Measurements from ENCODE around the gene ARHGDIA. TPM values are rescaled to one million over a fixed set of nuclear protein-coding genes. Genes with fewer than 3 reads are reported as not detected.
A peak's percentile ranks its signal among the peaks of the same experiment; 100 is the strongest.

Gene ARHGDIA
- total and polyA plus RNA-seq, 5 donors: 101 to 217 (median 132) TPM

DNA sequence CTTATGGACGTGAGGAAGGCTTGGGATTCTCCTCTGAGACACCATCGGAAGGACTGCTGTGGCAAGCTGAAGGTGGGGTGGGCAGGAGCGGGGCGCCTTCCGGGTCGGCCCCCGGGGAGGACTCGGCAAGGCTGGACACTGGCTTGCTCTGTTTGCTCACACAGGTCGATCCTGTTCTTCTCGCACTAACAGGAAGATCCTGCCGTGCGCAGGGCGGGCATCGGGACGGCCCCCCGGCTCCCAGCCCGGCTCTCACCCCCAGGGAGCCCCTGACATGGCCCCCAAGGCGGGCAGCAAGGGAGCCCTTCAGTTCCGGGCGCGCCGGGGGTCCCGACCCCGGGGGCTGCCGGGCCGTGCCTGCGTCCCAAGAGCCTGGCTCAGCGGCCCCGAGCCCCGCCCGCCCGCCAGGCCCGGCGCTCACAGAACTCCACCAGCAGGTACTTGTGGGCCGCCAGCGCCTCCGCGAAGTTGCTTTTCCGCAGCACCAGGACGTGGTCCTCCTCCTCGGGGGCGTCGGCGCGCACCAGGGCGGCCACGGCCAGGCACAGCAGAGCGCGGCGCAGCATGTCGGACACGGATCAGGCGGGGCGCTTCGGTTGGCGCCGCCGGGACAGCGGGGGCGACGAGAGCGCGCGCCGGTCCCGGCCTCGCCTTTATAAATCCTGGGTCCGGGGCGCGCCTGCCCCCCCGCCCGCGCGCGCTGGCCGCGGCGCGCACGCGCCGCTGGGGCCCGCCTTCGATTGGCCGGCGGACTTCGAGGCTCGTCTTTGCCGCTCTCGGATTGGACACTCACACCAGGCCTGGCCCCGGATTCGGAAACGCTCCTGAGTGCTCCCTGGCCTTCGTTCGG lies 11.0 kb downstream of the ARHGDIA start, which contains the start of gene P4HB:
P4HB (minus strand) TSS at position 630 of the 850 bp plus-strand sequence; CDS start at position 566, 64 bp downstream.
- H3K4me3 ChIP-seq (ENCODE audit: low read length): peak within 1 kb of the TSS; percentile 92
- H3K4me1 ChIP-seq (ENCODE audit: control insufficient read depth, insufficient read depth, low read length): peaks cover 6% of the 10 kb centered on the region
- no peaks in the 10 kb centered on the region for H3K27me3 ChIP-seq (ENCODE audit: control insufficient read depth, insufficient read depth)
- peak within 1 kb of the TSS; percentile 90 for H3K27ac ChIP-seq (ENCODE audit: low read length)
- DNase-seq: peak in 2 of 3 donors; percentile 35 to 99
- intact Hi-C loops (cut with DNase I): no loop called here
- no peaks in the 10 kb centered on the region for H3K9me3 ChIP-seq (ENCODE audit: control insufficient read depth, low read length)
- peak in 1 of 2 donors; percentile 0 for ATAC-seq
- WGBS: under 1% methylated on average over 95 of the region's 95 CpGs

DNA sequence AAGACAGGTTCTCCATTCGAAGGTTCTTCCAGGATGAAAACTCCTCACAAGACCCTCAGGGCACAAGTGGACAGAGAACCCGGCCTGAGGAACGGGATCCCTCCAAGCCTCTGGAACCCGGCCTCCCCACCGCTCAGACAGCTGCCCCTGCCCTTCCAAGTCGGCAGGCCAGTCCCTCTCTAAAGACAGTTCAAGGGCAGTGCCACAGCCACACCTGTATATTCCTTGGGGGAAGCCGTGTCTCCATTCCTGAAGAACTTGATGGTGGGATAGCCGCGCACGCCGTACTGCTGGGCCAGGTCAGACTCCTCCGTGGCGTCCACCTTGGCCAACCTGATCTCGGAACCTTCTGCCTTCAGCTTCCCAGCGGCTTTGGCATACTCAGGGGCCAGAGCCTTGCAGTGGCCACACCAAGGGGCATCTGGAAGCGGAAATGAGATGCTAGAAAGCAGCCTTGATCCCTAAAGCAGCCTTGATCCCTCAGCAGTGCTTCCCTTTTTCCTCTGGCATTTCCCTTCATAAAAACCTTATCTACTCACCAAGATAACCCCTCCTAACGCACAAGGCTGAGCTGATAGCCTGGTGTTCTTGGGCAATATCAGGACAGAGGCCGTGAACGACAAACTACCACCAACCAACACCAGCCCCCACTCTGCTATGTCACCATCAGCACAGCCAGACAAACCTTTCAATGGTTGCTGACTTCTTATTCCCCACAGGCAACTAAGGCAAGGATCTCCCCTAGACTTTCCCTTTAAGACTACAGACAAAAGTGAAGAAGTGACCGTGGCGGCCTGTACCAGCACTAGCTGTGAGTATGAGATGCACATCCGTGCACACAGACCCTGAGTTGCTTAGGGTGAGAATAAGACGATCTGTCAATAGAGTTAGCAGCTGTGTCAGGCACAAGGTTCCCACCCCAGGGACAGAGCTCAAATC lies 11.9 kb downstream of the ARHGDIA start:
- peaks cover 6% of the 10 kb centered on the region for H3K4me1 ChIP-seq (ENCODE audit: control insufficient read depth, insufficient read depth, low read length)

DNA sequence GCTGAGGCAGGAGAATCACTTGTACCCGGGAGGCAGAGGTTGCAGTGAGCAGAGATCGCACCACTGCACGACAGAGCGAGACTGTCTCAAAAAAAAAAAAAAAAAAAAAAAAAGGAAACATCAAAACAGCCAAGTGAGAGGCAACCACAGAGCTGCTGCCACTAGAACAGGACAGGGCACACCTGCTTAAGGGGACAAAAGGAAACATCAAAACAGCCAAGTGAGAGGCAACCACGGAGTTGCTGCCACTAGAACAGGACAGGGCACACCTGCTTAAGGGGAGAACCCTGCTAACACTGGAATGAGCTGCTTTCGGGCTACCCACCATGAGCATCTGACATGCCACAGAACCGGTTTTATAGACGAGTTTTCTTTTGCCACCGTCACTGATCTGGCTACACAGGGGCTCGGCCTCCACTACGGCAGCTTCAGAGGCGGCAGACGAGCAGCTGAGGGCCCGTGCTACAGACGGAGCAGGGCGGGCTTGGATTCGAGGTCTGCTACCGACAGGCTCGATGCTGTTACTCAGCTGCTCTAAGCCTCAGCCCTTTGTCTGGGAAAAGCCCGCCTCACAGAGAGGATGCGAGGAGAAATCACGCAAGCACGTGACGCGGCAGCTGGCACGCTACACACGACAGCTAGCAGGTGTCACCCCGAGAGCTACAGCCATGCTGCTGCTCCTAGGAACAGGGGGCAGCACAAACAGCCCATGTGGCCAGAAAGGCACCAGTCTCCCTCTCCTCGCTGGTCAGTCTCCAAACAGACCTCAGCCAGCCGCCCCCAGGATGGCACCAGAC lies 12.8 kb downstream of the ARHGDIA start:
- DNase-seq: peak in 1 of 3 donors; percentile 35
- no peak overlapping the region for H3K27ac ChIP-seq (ENCODE audit: low read length)
- intact Hi-C loops (cut with DNase I): no loop called here
- H3K9me3 ChIP-seq (ENCODE audit: control insufficient read depth, low read length): no peaks in the 10 kb centered on the region
- H3K4me3 ChIP-seq (ENCODE audit: low read length): no peak overlapping the region
- H3K4me1 ChIP-seq (ENCODE audit: control insufficient read depth, insufficient read depth, low read length): peaks cover 6% of the 10 kb centered on the region
- no peaks in the 10 kb centered on the region for H3K27me3 ChIP-seq (ENCODE audit: control insufficient read depth, insufficient read depth)
- WGBS: 87% methylated on average over 30 of the region's 30 CpGs
- ATAC-seq: no peak

More for the DNA sequence above, 11.9 kb downstream of the ARHGDIA start:
- Histone ChIP-seq H3K4me3 (ENCODE audit: low read length) (peak overlapping the region; percentile 92), H3K27me3 (ENCODE audit: control insufficient read depth, insufficient read depth) (no peaks in the 10 kb centered on the region), H3K9me3 (ENCODE audit: control insufficient read depth, low read length) (no peaks in the 10 kb centered on the region), H3K27ac (ENCODE audit: low read length) (peak overlapping the region; percentile 90)
- ATAC-seq (no peak), DNase-seq (peak in 1 of 3 donors; percentile 51)
- 48% methylated on average over 23 of the region's 23 CpGs for WGBS
- intact Hi-C loops (cut with DNase I): no loop called here

DNA sequence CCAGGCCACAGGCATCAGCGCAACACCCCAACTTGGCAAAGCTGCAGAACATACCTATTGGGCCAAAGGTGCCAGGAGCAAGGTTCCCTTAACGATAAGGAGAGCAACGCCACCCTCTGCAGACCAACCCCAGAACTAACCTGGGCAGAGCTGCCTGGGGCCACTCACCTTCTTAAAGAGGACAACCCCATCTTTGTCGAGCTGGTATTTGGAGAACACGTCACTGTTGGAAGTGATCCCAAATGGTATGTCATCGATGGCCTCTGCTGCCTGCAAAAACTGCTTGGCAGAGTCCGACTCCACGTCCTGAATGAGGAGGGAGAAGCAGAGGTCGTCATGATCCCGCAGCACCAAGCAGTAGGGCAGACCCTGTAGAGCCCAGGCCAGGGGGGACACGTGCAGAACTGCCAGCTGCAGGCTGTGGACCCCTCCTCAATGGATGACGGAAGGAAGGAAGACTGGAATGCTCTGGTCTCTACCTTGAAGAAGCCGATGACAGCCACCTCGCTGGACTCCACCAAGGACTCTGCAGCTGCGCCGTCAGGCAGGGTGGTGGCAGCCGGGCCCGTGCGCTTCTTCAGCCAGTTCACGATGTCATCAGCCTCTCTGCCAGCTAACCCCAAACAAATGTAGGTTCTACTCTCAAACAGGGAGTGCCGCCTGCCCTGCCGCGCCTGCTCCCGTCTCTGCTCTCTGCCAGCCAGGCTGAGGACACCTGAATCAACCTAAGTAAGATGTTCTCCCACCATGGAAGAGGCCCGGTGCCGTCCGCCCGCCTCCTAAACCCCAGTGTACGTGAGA lies 16.0 kb downstream of the ARHGDIA start:
- no peak overlapping the region for H3K27ac ChIP-seq (ENCODE audit: low read length)
- H3K4me1 ChIP-seq (ENCODE audit: control insufficient read depth, insufficient read depth, low read length): peaks cover 6% of the 10 kb centered on the region
- H3K4me3 ChIP-seq (ENCODE audit: low read length): no peak overlapping the region
- no peaks in the 10 kb centered on the region for H3K27me3 ChIP-seq (ENCODE audit: control insufficient read depth, insufficient read depth)
- intact Hi-C loops (cut with DNase I): no loop called here
- no peak for DNase-seq
- 66% methylated on average over 29 of the region's 29 CpGs for WGBS
- no peaks in the 10 kb centered on the region for H3K9me3 ChIP-seq (ENCODE audit: control insufficient read depth, low read length)
- no peak for ATAC-seq

DNA sequence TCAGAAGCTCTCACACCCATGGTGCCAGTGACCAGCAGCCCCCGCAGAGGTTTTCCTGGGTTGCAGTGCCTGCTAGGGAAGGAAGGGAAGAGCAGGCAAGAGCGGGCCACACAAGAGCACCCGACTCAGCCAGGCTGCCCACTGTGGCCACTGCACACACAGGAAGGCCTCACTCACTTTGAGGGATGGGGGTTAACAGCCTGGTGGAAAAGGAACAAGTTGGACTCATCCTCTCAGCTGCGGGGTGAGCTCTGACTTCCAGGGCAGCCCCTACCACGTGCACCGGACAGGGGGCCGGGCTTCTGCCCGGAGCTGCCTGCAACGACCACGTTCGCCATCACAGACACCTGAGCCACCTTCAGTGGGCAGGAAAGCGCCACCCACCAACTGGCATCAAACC lies 18.9 kb downstream of the ARHGDIA start:
- ATAC-seq: no peak
- Histone ChIP-seq H3K27ac (ENCODE audit: low read length) (no peak overlapping the region), H3K4me3 (ENCODE audit: low read length) (no peak overlapping the region), H3K9me3 (ENCODE audit: control insufficient read depth, low read length) (no peaks in the 10 kb centered on the region), H3K27me3 (ENCODE audit: control insufficient read depth, insufficient read depth) (no peaks in the 10 kb centered on the region), H3K4me1 (ENCODE audit: control insufficient read depth, insufficient read depth, low read length) (no peaks in the 10 kb centered on the region)
- DNase-seq: no peak
- WGBS: 91% methylated on average over 12 of the region's 12 CpGs
- intact Hi-C loops (cut with DNase I): no loop called here

DNA sequence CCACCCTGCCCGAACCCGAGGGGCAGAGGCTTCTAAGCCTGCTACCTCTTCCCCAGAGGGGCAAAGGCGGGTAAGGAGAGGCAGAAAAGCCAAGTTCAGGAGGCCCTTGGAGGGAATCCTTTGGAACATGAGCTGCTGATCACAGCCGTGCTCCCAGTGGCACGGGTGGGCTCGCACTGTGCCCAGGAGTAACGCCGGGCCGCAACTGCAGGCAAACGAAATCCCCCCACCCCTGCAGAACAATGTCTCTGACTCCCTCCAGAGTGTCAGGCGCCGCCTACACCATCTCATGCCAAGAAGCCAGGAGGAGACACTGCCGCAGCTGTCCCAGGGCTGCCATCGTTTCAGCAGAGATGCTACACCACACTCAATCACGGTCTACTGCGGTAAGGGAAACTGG lies 19.7 kb downstream of the ARHGDIA start:
- intact Hi-C loops (cut with DNase I): no loop called here
- 94% methylated on average over 16 of the region's 16 CpGs for WGBS
- Histone ChIP-seq H3K4me3 (ENCODE audit: low read length) (no peak overlapping the region), H3K27ac (ENCODE audit: low read length) (no peak overlapping the region), H3K4me1 (ENCODE audit: control insufficient read depth, insufficient read depth, low read length) (no peaks in the 10 kb centered on the region), H3K9me3 (ENCODE audit: control insufficient read depth, low read length) (no peaks in the 10 kb centered on the region), H3K27me3 (ENCODE audit: control insufficient read depth, insufficient read depth) (no peaks in the 10 kb centered on the region)
- no peak for ATAC-seq
- no peak for DNase-seq

DNA sequence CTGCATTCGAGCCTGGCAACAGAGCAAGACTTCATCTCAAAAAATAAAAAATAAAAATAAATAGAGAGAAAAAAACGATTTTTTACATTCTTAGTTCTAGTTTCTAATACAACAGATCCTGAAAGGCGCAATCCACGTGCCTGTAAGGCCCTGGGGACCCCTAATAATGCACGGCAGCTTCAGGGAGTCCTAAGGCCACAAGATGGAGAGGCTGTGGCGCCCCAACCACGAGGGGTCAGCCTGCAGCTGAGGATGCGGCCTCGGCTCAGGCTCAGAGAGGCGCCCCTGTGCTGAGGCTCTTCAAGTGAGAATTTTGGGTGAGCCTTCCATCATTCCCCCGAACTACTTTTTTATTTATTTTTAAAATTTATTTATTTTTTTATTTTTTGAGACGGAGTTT lies 21.7 kb downstream of the ARHGDIA start:
- intact Hi-C loops (cut with DNase I): no loop called here
- no peak overlapping the region for H3K4me3 ChIP-seq (ENCODE audit: low read length)
- H3K9me3 ChIP-seq (ENCODE audit: control insufficient read depth, low read length): no peaks in the 10 kb centered on the region
- no peaks in the 10 kb centered on the region for H3K4me1 ChIP-seq (ENCODE audit: control insufficient read depth, insufficient read depth, low read length)
- WGBS: 94% methylated on average over 12 of the region's 12 CpGs
- no peaks in the 10 kb centered on the region for H3K27me3 ChIP-seq (ENCODE audit: control insufficient read depth, insufficient read depth)
- no peak overlapping the region for H3K27ac ChIP-seq (ENCODE audit: low read length)
- DNase-seq (no peak), ATAC-seq (no peak)

DNA sequence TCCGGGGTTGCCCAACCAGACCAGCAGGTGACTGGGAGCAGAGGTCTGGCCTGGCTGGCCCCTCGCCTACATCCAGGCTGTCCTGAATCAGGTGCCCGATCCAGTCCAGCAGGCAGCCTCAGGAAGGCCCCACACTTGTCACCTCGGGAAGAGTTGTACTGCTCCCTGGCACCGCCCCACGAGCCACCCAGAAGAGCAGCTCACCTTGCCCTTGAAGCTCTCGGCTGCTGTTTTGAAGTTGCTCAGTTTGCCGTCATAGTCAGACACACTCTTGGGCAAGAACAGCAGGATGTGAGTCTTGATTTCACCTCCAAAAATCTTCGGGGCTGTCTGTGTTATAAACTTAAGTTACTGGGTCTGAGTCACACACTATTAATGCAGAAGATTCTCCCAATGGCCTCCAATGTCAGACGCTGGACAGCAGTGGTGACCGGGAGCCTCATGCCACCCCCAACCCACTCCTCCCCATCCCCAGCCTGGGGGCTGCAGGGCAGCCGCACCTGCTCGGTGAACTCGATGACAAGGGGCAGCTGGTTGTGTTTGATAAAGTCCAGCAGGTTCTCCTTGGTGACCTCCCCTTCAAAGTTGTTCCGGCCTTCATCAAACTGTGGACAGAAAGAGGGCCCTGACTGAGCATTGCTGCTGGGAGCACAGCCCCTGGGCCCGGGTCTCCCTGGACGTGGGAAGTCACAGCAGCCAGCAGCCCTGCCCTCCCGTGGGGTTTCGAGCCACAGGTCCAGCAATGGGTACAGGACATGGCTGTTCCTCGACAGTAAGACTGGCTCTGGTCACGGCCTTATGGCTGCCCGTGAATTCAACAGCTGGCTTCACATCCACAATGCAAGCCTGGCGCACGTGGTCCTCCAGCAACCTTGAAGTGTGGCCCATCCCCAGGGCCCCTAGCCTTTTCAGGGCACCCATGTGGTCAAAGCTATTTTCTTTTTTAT lies 24.1 kb downstream of the ARHGDIA start:
- ATAC-seq: no peak
- H3K9me3 ChIP-seq (ENCODE audit: control insufficient read depth, low read length): no peaks in the 10 kb centered on the region
- H3K4me1 ChIP-seq (ENCODE audit: control insufficient read depth, insufficient read depth, low read length): no peaks in the 10 kb centered on the region
- peak in 1 of 3 donors; percentile 32 for DNase-seq
- 85% methylated on average over 24 of the region's 24 CpGs for WGBS
- H3K27me3 ChIP-seq (ENCODE audit: control insufficient read depth, insufficient read depth): no peaks in the 10 kb centered on the region
- no peak overlapping the region for H3K4me3 ChIP-seq (ENCODE audit: low read length)
- H3K27ac ChIP-seq (ENCODE audit: low read length): no peak overlapping the region
- intact Hi-C loops (cut with DNase I): no loop called here

All from right cardiac atrium (tissue), 5 donors.